ENCODE data around the gene SUSD6.

DNA sequence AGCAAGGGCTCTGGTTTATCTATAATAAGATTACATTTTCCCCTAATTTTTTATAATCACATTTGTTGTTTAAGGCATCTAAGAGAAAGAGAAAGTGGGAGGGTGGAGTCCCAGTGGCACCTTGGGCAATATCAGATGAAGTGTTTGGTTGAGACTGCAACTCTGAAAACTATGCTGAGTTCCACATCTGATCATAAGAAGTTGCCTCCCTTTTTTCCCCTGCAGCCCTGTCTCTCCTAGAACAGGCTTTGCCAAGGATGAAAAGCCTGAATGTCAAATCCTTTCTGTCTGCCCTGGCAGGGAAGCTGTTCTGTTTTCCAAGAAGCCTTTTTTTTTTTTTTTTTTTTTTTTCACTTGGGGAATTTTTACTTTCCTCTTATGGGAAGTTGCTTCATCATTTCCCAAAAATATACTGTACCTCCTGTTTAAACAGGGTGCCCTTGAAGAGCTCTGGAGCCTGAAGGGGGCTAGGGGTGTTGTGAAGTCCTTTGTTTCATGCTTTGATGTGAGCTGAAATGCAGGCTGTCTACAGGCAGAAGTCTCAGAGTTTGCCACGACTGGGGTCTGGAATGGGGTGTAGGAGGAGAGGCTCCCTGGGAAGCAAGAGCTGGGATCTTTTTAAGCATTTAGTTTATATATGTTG, 71.3 kb downstream of the SUSD6 start:
- no peak for TF ChIP-seq POLR2A (IDR thresholded peaks at IDR 0.05; ENCODE audit: low read depth, low read length)
- TF ChIP-seq PAX5 (IDR thresholded peaks at IDR 0.05; ENCODE audit: insufficient read depth, low read length, severe bottlenecking): no peak
- no peak for TF ChIP-seq SPI1 (IDR thresholded peaks at IDR 0.05; ENCODE audit: low read depth, low read length)
- TF ChIP-seq POLR2AphosphoS5 (IDR thresholded peaks at IDR 0.05; ENCODE audit: low read depth, low read length): no peak

Measured in GM12891 (cell line).